Activated CD4-positive, alpha-beta T cell treated with anti-CD3 and anti-CD28 coated beads for 4 hours (primary cell): Measurements from ENCODE around the gene PCDHA4.

Experiments used
- DNase-seq, 2 donors: peaks; one replicate each; pipeline ENCODE4 v3.0.0-alpha.2; 2020

Gene PCDHA4

GRCh38 chr5:140862441-140863295 lies 55.8 kb downstream of the PCDHA4 start:
- DNase-seq: no peak
